GM12873 (cell line): ENCODE data around the gene LBHD1.

Source experiments
- TF ChIP-seq, protein P1 (sequence below): IDR thresholded peaks from 2 replicates; pipeline ENCODE4 v1.5.1; 2012; ENCODE audit warnings: low read depth, mild to moderate bottlenecking, moderate library complexity, low read length, control low read depth; ENCODE audit not compliant: insufficient read depth; ENCODE audit errors: missing control alignments

Gene LBHD1

DNA sequence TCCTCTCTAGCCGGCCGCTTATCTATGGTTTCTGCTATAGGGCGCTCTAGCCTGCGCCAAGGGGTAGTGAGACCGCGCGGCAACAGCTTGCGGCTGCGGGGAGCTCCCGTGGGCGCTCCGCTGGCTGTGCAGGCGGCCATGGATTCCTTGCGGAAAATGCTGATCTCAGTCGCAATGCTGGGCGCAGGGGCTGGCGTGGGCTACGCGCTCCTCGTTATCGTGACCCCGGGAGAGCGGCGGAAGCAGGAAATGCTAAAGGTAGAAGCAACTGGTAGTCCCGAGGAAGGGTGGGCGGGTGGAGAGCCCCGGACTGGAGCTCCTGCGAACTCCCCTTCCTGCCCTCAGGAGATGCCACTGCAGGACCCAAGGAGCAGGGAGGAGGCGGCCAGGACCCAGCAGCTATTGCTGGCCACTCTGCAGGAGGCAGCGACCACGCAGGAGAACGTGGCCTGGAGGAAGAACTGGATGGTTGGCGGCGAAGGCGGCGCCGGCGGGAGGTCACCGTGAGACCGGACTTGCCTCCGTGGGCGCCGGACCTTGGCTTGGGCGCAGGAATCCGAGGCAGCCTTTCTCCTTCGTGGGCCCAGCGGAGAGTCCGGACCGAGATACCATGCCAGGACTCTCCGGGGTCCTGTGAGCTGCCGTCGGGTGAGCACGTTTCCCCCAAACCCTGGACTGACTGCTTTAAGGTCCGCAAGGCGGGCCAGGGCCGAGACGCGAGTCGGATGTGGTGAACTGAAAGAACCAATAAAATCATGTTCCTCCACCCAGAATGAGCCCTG, at the start of gene LBHD1, which contains the start of gene UQCC3:
Gene LBHD1 (minus strand): TSS at position 660 of the 782 bp plus-strand sequence. CDS start 2,236 bp downstream, outside the sequence.
Gene UQCC3 (plus strand): TSS at position 66 of the 782 bp plus-strand sequence. CDS start 73 bp downstream, at position 139.
- TF ChIP-seq, protein P1, sequence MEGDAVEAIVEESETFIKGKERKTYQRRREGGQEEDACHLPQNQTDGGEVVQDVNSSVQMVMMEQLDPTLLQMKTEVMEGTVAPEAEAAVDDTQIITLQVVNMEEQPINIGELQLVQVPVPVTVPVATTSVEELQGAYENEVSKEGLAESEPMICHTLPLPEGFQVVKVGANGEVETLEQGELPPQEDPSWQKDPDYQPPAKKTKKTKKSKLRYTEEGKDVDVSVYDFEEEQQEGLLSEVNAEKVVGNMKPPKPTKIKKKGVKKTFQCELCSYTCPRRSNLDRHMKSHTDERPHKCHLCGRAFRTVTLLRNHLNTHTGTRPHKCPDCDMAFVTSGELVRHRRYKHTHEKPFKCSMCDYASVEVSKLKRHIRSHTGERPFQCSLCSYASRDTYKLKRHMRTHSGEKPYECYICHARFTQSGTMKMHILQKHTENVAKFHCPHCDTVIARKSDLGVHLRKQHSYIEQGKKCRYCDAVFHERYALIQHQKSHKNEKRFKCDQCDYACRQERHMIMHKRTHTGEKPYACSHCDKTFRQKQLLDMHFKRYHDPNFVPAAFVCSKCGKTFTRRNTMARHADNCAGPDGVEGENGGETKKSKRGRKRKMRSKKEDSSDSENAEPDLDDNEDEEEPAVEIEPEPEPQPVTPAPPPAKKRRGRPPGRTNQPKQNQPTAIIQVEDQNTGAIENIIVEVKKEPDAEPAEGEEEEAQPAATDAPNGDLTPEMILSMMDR, result no peak

DNA sequence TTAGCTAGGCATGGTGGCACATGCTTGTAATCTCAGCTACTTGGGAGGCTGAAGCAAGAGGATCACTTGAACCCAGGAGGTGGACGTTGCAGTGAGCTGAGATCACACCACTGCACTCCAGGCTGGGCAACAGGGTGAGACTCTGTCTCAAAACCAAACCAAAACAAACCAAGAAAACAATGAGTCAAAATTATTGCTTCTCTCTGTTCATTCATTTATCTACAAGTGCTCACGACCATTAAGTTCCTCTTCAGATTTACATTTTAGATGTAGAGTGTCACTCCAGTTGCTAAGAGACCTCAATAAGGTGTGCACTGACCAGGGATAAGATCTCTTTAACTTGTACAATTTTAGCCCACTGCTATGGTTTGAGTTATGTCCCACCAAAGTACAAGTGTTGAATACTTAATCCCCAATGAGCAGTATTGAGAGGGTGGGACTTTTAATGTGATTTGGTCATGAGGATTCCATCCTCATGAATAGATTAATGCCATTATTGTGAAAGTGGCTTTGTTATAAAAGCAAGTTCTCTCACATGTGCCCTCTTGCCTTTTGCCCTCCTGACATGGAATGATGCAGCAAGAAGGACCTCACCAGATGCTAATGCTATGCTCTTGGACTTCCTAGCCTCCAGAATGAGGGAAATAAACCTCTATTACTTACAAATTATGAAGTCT, 47.4 kb upstream of the LBHD1 start:
- TF ChIP-seq, protein P1, result no peak

DNA sequence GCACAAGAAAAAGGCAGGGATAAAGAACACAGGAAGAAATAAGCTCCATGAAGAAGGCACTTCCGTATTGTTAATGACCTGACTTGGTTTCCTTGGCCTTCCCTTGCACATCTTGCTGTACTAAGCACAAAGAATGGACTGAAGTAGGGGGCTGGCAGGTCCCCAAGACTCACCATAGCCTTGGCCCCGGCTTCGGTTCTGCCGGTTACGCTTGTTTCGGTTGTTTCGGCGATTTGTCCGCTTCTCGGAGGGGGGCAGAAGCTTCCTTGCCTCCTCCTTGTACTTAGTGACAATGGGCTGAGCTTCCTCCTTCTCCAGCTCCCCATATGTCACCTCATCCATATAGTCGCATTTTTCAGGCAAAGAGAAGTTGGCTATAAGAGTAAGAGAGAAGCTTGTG, 44.7 kb upstream of the LBHD1 start:
- TF ChIP-seq, protein P1, result no peak

DNA sequence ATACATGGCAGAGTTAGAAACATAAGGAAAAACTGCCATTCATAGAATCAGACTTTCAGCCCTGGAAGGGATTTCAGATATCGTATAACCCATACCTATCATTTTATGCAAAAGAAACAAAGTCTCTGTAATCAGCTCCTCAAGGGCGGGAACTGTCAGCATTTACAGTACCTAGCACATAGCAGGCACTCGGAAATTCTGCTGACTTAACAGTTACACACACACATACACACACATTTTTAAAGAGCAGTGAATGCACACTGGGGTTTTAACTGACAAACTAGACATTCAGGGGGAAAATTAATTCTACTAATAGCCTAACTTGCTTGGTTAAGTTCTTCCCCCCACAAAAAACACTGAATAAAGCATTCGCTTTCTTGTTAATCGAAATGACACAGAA, 44.1 kb upstream of the LBHD1 start:
- TF ChIP-seq, protein P1, result no peak

DNA sequence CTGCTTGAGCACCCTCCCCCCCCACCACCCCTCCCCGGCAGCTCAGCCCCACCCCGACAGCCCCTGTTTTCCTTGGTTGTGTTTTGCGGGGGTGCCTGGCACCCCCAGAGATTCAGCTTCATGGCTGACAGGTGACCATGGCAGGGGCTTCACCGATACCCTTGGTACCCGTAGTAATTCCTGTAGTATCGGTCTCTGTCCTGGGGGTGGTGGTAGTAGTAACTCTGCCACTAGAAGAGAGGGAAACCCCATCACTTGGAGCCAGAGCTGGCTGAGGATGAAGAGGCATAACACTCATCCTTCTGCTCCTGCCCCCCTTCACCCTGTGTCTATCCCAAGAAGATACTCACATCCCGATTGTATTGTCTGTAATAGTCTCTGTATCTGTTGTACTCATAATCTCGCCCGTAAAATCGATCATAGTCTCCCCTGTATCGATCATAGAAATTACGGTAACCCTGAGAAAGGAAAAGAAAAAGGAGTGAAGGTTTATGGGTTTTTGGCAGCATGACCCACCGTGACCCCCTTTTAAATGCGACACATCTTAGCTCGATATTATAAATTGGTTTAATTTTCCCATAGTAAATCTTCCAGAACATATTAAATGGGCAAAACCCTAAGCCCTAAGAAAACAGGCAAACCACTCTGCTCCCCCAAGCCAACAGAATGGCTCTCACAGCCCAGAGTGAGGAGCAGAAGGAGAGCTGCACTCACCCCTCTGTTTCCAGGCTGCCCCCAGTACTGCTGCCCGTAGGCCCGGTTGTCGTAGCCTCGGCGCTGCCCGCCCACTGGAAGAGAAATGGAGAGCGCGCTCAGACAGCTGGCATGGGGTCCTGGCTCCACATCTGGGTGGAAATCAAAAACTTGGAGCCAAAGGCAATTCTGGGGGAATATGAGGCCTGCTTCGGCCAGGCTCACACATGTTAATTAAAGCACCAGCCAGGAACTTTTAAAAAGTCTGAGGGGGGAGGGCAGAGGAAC, 43.4 kb upstream of the LBHD1 start:
- TF ChIP-seq, protein P1, result no peak

DNA sequence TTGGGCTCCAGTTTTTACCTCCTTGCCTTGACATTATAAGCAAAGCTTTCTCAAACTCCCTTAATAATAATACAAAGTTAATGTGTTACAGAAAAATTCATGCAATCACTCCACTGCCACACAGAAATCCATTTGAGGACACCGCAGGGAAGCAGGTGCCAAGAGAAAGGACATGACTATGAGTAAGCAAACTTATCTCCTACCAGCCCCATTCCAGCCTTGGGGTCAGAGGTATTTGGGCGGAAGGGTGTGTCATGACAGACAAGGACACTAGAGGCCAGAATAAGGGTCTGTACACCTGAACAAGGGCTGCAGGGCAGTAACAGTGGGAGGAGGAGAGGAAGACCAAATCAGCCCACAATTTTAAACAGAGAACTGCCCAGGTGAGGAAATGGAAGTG, 41.3 kb upstream of the LBHD1 start:
- TF ChIP-seq, protein P1, result no peak

DNA sequence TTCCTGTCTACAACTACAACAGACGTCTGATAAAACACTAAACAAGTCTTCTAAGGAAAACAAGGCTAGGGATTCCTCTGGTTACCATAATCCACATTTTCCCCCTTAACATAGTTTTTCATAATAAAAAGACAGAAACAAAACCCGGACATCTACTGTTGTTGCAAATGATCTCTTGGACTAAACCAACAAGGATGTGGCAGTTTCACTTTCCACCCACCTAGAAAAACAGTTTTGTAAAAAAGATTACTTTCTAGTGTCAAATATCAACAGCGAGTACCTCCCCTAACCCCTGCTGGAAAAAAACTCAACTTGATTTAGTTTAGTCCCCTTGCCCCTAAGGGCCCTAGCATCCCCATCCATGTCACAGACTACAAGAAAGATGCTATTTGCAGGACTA, 40.8 kb upstream of the LBHD1 start:
- TF ChIP-seq, protein P1, result no peak
